K562 (cell line): ENCODE data around the gene MTMR3. TPM values are rescaled to one million over a fixed set of nuclear protein-coding genes. Genes with fewer than 3 reads are reported as not detected.
A peak's percentile ranks its signal among the peaks of the same experiment; 100 is the strongest.

ENCODE experiments used
- BRCA1 ChIP-seq, 2 experiments: fragments of 450-650 bp in 1 of 2; sonication (generic) in 1 of 2; formaldehyde crosslinking in 1 of 2; IDR thresholded peaks; 2 replicates each; pipeline versions ENCODE4 v1.5.0 to v1.6.1; 2017 to 2020; ENCODE audit warnings: mild to moderate bottlenecking in 1 of 2, missing genetic modification reagents in 1 of 2
- CHD2 ChIP-seq: IDR thresholded peaks from 2 replicates; pipeline ENCODE4 v1.6.1; 2011; ENCODE audit warnings: low read depth, low read length
- EWSR1 ChIP-seq: fragments of 450-650 bp; IDR thresholded peaks from 2 replicates; pipeline ENCODE4 v1.6.1; 2018; ENCODE audit warnings: borderline replicate concordance, mild to moderate bottlenecking, low read depth, moderate library complexity; ENCODE audit not compliant: partially characterized antibody
- FOXM1 ChIP-seq, 2 experiments: fragments of 450-650 bp in 1 of 2; sonication (generic) in 1 of 2; formaldehyde crosslinking in 1 of 2; IDR thresholded peaks; 2 replicates each; pipeline versions ENCODE4 v1.6.1 to v1.9.0; 2017 to 2022; ENCODE audit warnings: low read depth in 2 of 2, mild to moderate bottlenecking in 2 of 2, missing genetic modification reagents in 1 of 2, moderate library complexity in 1 of 2
- HIVEP1 ChIP-seq: fragments of 250-450 bp; sonication (Bioruptor Pico); IDR thresholded peaks from 2 replicates; pipeline ENCODE4 v1.4.0; 2020; ENCODE audit warnings: mild to moderate bottlenecking
- MCM3 ChIP-seq: fragments of 450-650 bp; IDR thresholded peaks from 2 replicates; pipeline ENCODE4 v1.6.1; 2016
- MTA1 ChIP-seq: fragments of 450-650 bp; IDR thresholded peaks from 2 replicates; pipeline ENCODE4 v1.6.1; 2017; ENCODE audit warnings: borderline replicate concordance
- MXI1 ChIP-seq: IDR thresholded peaks from 2 replicates; pipeline ENCODE4 v1.6.1; 2011; ENCODE audit warnings: low read depth, mild to moderate bottlenecking, improper control_type of control experiment, low read length
- SETDB1 ChIP-seq: IDR thresholded peaks from one replicate; pipeline ENCODE4 v1.6.1; 2012; ENCODE audit warnings: low read length, control low read depth, inconsistent platforms
- SLC30A9 ChIP-seq: fragments of 250-450 bp; sonication (Bioruptor Pico); IDR thresholded peaks from 2 replicates; pipeline ENCODE4 v1.8.0; 2022; ENCODE audit warnings: mild to moderate bottlenecking, moderate library complexity
- SRSF3 ChIP-seq: fragments of 200-400 bp; formaldehyde crosslinking; IDR thresholded peaks from 2 replicates; pipeline ENCODE4 v1.6.1; 2016; ENCODE audit warnings: mild to moderate bottlenecking, low read length, moderate library complexity; ENCODE audit not compliant: insufficient read depth
- TCF7 ChIP-seq: sonication (generic); IDR thresholded peaks from 2 replicates; pipeline ENCODE4 v1.6.1; 2016; ENCODE audit warnings: antibody characterized with exemption, borderline replicate concordance
- TEAD2 ChIP-seq: fragments of 450-650 bp; IDR thresholded peaks from 2 replicates; pipeline ENCODE4 v1.6.1; 2016; ENCODE audit warnings: missing genetic modification characterization, control low read depth, missing compliant biosample characterization
- THRA ChIP-seq: fragments of 450-650 bp; IDR thresholded peaks from 2 replicates; pipeline ENCODE4 v1.6.1; 2017; ENCODE audit warnings: mild to moderate bottlenecking, moderate library complexity
- ZBTB8A ChIP-seq: fragments of 450-650 bp; IDR thresholded peaks from 2 replicates; pipeline ENCODE4 v1.6.1; 2018; ENCODE audit warnings: mild to moderate bottlenecking, moderate library complexity; ENCODE audit not compliant: partially characterized antibody
- ZC3H8 ChIP-seq: fragments of 450-650 bp; IDR thresholded peaks from 2 replicates; pipeline ENCODE4 v1.6.1; 2017
- ZHX1 ChIP-seq: fragments of 150-350 bp; conservative IDR thresholded peaks from 2 replicates; pipeline ENCODE4 v1.6.1; 2014; ENCODE audit warnings: low read length
- ZNF347 ChIP-seq: fragments of 450-650 bp; formaldehyde crosslinking; IDR thresholded peaks from 2 replicates; pipeline ENCODE4 v1.4.0; 2020; ENCODE audit warnings: low read depth, mild to moderate bottlenecking, moderate library complexity
- ZNF584 ChIP-seq: fragments of 200-800 bp; sonication (Bioruptor generic); IDR thresholded peaks from 2 replicates; pipeline ENCODE4 v1.6.1; 2016; ENCODE audit warnings: low read depth, mild to moderate bottlenecking, missing genetic modification characterization, missing compliant biosample characterization
- ZNF699 ChIP-seq: fragments of 250-450 bp; sonication (Bioruptor Pico); IDR thresholded peaks from 2 replicates; pipeline ENCODE4 v1.8.0; 2021; ENCODE audit warnings: mild to moderate bottlenecking, moderate library complexity; ENCODE audit not compliant: insufficient replicate concordance
- polyA plus RNA-seq, 8 experiments: library from polyadenylated mRNA; depleted of rRNA in 4 of 8; stranded (reverse) in 5 of 8; unstranded in 3 of 8; fragments of >200 nt; fragmentation: Nextera tagmentation in 2 of 8; fragmentation: Illumina TruSeq in 1 of 8; extraction: Ambion mirVana in 2 of 8; extraction: Trizol in 1 of 8; gene quantifications; 2 replicates each; pipeline versions ENCODE4 v1.2.1 to v1.2.3, GENCODE V29; 2011 to 2014; ENCODE audit warnings: inconsistent platforms in 1 of 8, missing spikeins in 1 of 8
- total RNA-seq, 7 experiments: library from RNA; depleted of rRNA in 6 of 7; stranded (reverse); fragments of >200 nt in 6 of 7; fragmentation: Illumina TruSeq in 2 of 7; extraction: Trizol in 2 of 7; gene quantifications; 2 replicates each; pipeline versions ENCODE4 v1.2.1 to v1.2.3, GENCODE V29; 2011 to 2021; ENCODE audit warnings: low replicate concordance in 1 of 7
- TF ChIP-seq, protein P1 (sequence below): fragments of 450-650 bp; conservative IDR thresholded peaks from 2 replicates; pipeline ENCODE4 v1.6.1; 2016; ENCODE audit warnings: missing genetic modification characterization, low read depth, mild to moderate bottlenecking, missing compliant biosample characterization, moderate library complexity
- TF ChIP-seq, protein P2 (sequence below): fragments of 200-800 bp; sonication (Bioruptor generic); IDR thresholded peaks from 2 replicates; pipeline ENCODE4 v1.6.1; 2017; ENCODE audit warnings: missing genetic modification characterization, missing compliant biosample characterization

MTMR3 gene
- total and polyA plus RNA-seq, 9 of the 15 experiments (the other 6 are each of a cell fraction or from before 2014, with no cell fraction given), result 1.6 to 13.7 (median 7.9) TPM

DNA sequence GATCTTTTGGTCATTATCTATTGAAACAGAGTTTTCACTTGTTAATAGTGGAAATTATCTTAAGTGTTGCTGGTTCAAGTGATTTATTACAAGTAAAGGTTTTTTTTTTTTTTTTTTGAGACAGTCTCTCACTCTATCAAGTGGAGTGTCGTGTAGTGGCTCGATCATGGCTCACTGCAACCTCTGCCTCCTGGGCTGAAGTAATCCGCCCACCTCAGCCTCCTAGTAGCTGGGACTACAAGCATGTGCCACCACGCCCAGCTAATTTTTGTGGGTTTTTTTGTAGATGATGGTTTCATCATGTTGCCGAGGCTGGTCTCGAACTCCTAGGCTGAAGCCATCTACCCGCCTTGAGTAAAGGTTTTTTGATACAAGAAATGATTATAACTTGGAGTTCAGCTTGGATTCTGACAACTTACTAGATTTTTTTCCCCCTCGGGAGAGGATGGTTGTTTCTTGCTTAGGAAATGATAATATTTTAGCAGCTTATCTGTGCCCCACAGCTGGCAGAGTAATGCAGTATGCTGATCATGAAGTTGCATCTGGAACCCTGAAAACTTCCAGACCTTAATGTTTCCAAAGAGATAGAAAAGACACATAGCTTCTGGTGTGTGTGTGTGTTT lies 68.9 kb downstream of the MTMR3 start (continued):
- no peak for TF ChIP-seq THRA
- no peak for TF ChIP-seq HIVEP1
- TF ChIP-seq, protein P1, sequence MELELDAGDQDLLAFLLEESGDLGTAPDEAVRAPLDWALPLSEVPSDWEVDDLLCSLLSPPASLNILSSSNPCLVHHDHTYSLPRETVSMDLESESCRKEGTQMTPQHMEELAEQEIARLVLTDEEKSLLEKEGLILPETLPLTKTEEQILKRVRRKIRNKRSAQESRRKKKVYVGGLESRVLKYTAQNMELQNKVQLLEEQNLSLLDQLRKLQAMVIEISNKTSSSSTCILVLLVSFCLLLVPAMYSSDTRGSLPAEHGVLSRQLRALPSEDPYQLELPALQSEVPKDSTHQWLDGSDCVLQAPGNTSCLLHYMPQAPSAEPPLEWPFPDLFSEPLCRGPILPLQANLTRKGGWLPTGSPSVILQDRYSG (tag), result no peak
- TF ChIP-seq ZNF699, result no peak
- no peak for TF ChIP-seq SLC30A9 (CRISPR knock-in tag)
- TF ChIP-seq MXI1, result no peak
- no peak for TF ChIP-seq ZBTB8A
- no peak for TF ChIP-seq SETDB1
- TF ChIP-seq MTA1, result no peak
- no peak for TF ChIP-seq EWSR1
- no peak for TF ChIP-seq CHD2
- TF ChIP-seq FOXM1 (IDR thresholded peaks at IDR 0.05; ENCODE audit: low read depth), result peak; percentile 90
- no peak for TF ChIP-seq FOXM1 (CRISPR knock-in tag; IDR thresholded peaks at IDR 0.05; ENCODE audit: low read depth)
- 0 out of 2 replicates have a peak, but pooled peaks have one; percentile 58 for TF ChIP-seq ZNF584 (CRISPR knock-in tag)
- no peak for TF ChIP-seq MCM3
- TF ChIP-seq TEAD2 (tag), result no peak
- no peak for TF ChIP-seq BRCA1 (IDR thresholded peaks at IDR 0.05)
- TF ChIP-seq BRCA1 (CRISPR knock-in tag; IDR thresholded peaks at IDR 0.05), result no peak
- no peak for TF ChIP-seq ZC3H8
- no peak for TF ChIP-seq ZNF347
- TF ChIP-seq SRSF3, result no peak
- no peak for TF ChIP-seq TCF7
- TF ChIP-seq, protein P2, sequence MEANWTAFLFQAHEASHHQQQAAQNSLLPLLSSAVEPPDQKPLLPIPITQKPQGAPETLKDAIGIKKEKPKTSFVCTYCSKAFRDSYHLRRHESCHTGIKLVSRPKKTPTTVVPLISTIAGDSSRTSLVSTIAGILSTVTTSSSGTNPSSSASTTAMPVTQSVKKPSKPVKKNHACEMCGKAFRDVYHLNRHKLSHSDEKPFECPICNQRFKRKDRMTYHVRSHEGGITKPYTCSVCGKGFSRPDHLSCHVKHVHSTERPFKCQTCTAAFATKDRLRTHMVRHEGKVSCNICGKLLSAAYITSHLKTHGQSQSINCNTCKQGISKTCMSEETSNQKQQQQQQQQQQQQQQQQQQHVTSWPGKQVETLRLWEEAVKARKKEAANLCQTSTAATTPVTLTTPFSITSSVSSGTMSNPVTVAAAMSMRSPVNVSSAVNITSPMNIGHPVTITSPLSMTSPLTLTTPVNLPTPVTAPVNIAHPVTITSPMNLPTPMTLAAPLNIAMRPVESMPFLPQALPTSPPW (CRISPR knock-in tag), result 0 out of 2 replicates have a peak, but pooled peaks have one; percentile 41
- TF ChIP-seq ZHX1, result no peak
